ENCODE data around the gene RNF157. TPM values are rescaled to one million over a fixed set of nuclear protein-coding genes. Genes with fewer than 3 reads are reported as not detected.
A peak's percentile ranks its signal among the peaks of the same experiment; 100 is the strongest.

RNF157 gene
- total RNA-seq, 1 donor from 2014 or later = 8.8 TPM

GRCh38 chr17:76125922-76126321, 114.4 kb downstream of the RNF157 start:
- Histone ChIP-seq H3K36me3 (no peaks in the 10 kb centered on the region), H3K27ac (no peak overlapping the region), H3K9me3 (no peaks in the 10 kb centered on the region), H3K4me3 (no peak overlapping the region), H3K27me3 (no peaks in the 10 kb centered on the region), H3K4me1 (peaks cover 10% of the 10 kb centered on the region)
- no peak for DNase-seq (ENCODE audit: extremely low spot score in 2 of 2)
- no peak for TF ChIP-seq CTCF (IDR thresholded peaks at IDR 0.05)
- TF ChIP-seq POLR2AphosphoS5 (IDR thresholded peaks at IDR 0.05; ENCODE audit: insufficient read depth in 1 of 2, low read depth in 1 of 2) = no peak
- no peak for TF ChIP-seq POLR2A (IDR thresholded peaks at IDR 0.05)
- intact Hi-C loops (cut with DNase I) = no loop called here

DNA sequence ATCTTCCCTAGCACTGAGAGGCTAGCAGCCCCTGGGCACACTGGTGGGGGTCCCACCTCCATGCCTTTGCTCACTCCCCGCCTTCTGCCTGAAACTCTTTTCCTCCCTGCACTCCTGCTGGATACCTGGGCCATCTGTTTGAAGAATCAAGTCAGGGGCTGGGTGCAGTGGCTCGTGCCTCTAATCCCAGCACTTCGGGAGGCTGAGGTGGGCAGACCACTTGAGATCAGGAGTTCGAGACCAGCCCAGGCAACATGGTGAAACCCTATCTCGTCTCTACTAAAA, 115.0 kb downstream of the RNF157 start:
- H3K27ac ChIP-seq = no peak overlapping the region
- peaks cover 10% of the 10 kb centered on the region for H3K4me1 ChIP-seq
- no peaks in the 10 kb centered on the region for H3K9me3 ChIP-seq
- no peak for TF ChIP-seq POLR2AphosphoS5 (IDR thresholded peaks at IDR 0.05; ENCODE audit: insufficient read depth in 1 of 2, low read depth in 1 of 2)
- no peak for TF ChIP-seq POLR2A (IDR thresholded peaks at IDR 0.05)
- TF ChIP-seq CTCF (IDR thresholded peaks at IDR 0.05) = no peak
- H3K27me3 ChIP-seq = no peaks in the 10 kb centered on the region
- intact Hi-C loops (cut with DNase I) = no loop called here
- H3K36me3 ChIP-seq = no peaks in the 10 kb centered on the region
- peak; percentile 71 to 93 for DNase-seq (ENCODE audit: extremely low spot score in 2 of 2)
- no peak overlapping the region for H3K4me3 ChIP-seq

DNA sequence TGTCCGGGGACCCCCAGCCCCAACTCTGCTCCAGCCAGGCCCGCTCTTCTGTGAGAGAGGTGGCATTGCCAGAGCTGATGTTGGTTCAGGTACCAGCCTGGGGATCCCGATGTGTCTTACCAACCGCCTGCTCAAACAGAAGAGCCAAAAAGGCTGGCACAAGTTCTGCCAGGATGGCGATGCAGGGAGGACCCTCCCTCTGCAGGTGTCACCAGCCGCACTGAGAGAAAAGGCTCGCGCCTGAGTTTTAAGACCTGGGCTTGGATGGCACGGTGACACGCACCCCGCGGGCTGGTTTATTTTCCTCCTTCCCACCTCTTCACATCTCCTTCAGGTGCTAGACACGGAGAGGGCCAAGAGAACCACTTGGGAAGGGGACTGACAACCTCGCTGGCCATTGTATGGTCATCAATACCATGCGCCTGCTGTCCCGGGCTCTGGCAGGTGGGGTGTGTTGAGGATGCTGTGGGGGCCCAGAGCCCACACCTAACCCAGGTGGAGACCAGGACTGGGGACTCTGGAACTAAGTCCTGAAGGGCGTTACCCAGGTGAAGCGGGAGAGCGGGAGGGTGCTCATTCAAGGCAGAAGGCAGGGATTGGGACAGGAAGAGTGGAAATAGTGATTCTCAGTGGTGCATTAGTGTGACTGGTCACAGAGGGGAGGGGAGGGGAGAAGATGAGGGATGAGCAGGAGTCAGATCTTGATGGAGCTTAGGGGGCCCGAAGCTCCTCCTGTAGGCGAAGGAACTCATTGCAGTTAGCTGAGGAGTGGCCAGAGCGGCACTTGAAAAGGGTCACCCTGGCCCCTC, 115.5 kb downstream of the RNF157 start:
- H3K27ac ChIP-seq = no peak overlapping the region
- H3K4me3 ChIP-seq = no peak overlapping the region
- DNase-seq (ENCODE audit: extremely low spot score in 2 of 2) = peak; percentile 79 to 93
- no peaks in the 10 kb centered on the region for H3K27me3 ChIP-seq
- H3K4me1 ChIP-seq = peaks cover 10% of the 10 kb centered on the region
- no peak for TF ChIP-seq POLR2A (IDR thresholded peaks at IDR 0.05)
- no peak for TF ChIP-seq CTCF (IDR thresholded peaks at IDR 0.05)
- no peak for TF ChIP-seq POLR2AphosphoS5 (IDR thresholded peaks at IDR 0.05; ENCODE audit: insufficient read depth in 1 of 2, low read depth in 1 of 2)
- intact Hi-C loops (cut with DNase I) = loop anchor here (5.0 kb wide), 1 partner anchor 58 kb away; no protein-coding TSS in a partner anchor
- H3K9me3 ChIP-seq = no peaks in the 10 kb centered on the region
- H3K36me3 ChIP-seq = no peaks in the 10 kb centered on the region

GRCh38 chr17:76123749-76124581, 116.3 kb downstream of the RNF157 start:
- Histone ChIP-seq H3K4me3 (no peak overlapping the region), H3K4me1 (peaks cover 10% of the 10 kb centered on the region)
- peak; percentile 83 to 95 for DNase-seq (ENCODE audit: extremely low spot score in 2 of 2)

More at GRCh38 chr17:76123749-76124581, 116.3 kb downstream of the RNF157 start:
- TF ChIP-seq POLR2AphosphoS5 (IDR thresholded peaks at IDR 0.05; ENCODE audit: insufficient read depth in 1 of 2, low read depth in 1 of 2) (no peak), CTCF (IDR thresholded peaks at IDR 0.05) (no peak), POLR2A (IDR thresholded peaks at IDR 0.05) (no peak)
- H3K27me3 ChIP-seq = no peaks in the 10 kb centered on the region
- H3K9me3 ChIP-seq = no peaks in the 10 kb centered on the region
- intact Hi-C loops (cut with DNase I) = loop anchor here (5.0 kb wide), 1 partner anchor 58 kb away; no protein-coding TSS in a partner anchor
- H3K27ac ChIP-seq = no peak overlapping the region
- no peaks in the 10 kb centered on the region for H3K36me3 ChIP-seq
